Type B pancreatic cell (in vitro differentiated cells): ENCODE data around the gene LDLRAD4. TPM values are rescaled to one million over a fixed set of nuclear protein-coding genes. Genes with fewer than 3 reads are reported as not detected.
A peak's percentile ranks its signal among the peaks of the same experiment; 100 is the strongest.

ENCODE experiments used
- DNase-seq: peaks from one replicate; pipeline ENCODE4 v3.0.0; 2021; ENCODE audit warnings: mixed read lengths; ENCODE audit not compliant: unreplicated experiment; ENCODE audit errors: extremely low spot score
- H3K27ac Mint-ChIP-seq: 2 replicates; pipeline ENCODE4 v1.8.0; 2021; ENCODE audit warnings: mild to moderate bottlenecking, mixed read lengths
- H3K27me3 Mint-ChIP-seq: 2 replicates; pipeline ENCODE4 v1.8.0; 2021; ENCODE audit warnings: mixed read lengths
- H3K36me3 Mint-ChIP-seq: 2 replicates; pipeline ENCODE4 v1.8.0; 2021; ENCODE audit warnings: mixed read lengths
- H3K4me1 Mint-ChIP-seq: one replicate; pipeline ENCODE4 v1.8.0; 2021; ENCODE audit warnings: mixed read lengths; ENCODE audit not compliant: unreplicated experiment
- H3K4me3 Mint-ChIP-seq: 2 replicates; pipeline ENCODE4 v1.8.0; 2021; ENCODE audit warnings: mild to moderate bottlenecking, mixed read lengths
- H3K9me3 Mint-ChIP-seq: 2 replicates; pipeline ENCODE4 v1.8.0; 2021; ENCODE audit warnings: mixed read lengths
- total RNA-seq: library from RNA; stranded (reverse); gene quantifications from 2 replicates; pipeline ENCODE4 v1.2.1, GENCODE V29; 2021; ENCODE audit warnings: low replicate concordance
- TF ChIP-seq, protein P1 (sequence below): fragments of 200-600 bp; sonication (generic); conservative IDR thresholded peaks from 2 replicates; pipeline ENCODE4 v1.5.0; 2021; ENCODE audit warnings: antibody characterized with exemption, mild to moderate bottlenecking

The LDLRAD4 gene
- total RNA-seq, 1 donor from 2014 or later, result 2.4 TPM

DNA sequence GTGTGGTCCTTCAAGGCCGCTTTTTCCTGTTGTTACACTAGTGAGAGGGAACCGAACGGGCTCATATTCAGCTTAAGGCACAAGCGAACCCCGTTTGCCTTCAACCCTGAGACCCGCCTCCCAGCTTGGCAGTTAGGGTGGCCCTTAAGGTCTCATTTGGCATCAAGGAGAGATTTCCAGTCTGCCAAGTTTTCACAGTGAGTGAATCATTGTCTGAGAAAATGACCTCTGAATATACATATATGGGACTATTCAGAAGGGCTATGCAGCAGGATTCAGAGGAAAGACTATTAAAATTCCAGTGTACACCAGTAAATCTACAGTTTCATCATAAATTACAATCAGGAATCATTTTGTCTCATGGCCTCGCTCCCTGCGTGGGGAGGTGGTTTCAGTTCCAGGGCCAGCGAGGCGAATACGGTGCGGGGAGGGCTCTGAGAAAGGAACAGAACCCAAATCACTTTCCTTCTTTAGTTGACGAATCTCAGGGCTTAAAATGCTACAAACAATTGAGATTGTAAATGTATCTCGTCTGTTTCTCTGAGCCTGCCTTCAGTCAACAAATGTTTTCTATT lies 276.4 kb downstream of the LDLRAD4 start:
- H3K9me3 Mint-ChIP-seq, result peaks cover 7% of the 10 kb centered on the region
- peaks cover 4% of the 10 kb centered on the region for H3K36me3 Mint-ChIP-seq
- TF ChIP-seq, protein P1, sequence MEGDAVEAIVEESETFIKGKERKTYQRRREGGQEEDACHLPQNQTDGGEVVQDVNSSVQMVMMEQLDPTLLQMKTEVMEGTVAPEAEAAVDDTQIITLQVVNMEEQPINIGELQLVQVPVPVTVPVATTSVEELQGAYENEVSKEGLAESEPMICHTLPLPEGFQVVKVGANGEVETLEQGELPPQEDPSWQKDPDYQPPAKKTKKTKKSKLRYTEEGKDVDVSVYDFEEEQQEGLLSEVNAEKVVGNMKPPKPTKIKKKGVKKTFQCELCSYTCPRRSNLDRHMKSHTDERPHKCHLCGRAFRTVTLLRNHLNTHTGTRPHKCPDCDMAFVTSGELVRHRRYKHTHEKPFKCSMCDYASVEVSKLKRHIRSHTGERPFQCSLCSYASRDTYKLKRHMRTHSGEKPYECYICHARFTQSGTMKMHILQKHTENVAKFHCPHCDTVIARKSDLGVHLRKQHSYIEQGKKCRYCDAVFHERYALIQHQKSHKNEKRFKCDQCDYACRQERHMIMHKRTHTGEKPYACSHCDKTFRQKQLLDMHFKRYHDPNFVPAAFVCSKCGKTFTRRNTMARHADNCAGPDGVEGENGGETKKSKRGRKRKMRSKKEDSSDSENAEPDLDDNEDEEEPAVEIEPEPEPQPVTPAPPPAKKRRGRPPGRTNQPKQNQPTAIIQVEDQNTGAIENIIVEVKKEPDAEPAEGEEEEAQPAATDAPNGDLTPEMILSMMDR, result no peak
- no peak overlapping the region for H3K4me3 Mint-ChIP-seq
- peaks cover 14% of the 10 kb centered on the region for H3K27me3 Mint-ChIP-seq
- no peak overlapping the region for H3K27ac Mint-ChIP-seq
- no peaks in the 10 kb centered on the region for H3K4me1 Mint-ChIP-seq
- DNase-seq, result no peak

DNA sequence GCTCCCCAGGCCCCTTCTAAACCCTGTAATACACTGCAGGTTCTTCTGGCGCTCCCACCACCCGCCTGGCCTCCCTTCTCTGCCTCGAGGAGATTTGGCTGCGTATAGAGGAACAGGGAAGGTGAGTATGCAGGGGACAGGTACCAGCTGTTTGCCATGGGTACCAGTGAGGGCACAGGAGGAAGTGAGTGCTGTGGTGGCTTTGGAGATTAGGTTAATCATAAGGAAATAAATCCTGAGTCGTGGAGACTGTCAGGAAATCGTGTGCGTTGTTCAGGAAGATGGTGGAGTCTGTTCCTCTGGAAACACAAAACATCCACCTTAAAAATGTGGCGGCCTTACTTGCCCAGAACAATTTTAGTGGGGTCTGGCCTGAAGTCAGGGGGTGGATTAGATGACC lies 277.4 kb downstream of the LDLRAD4 start:
- Mint-ChIP-seq H3K9me3 (peaks cover 7% of the 10 kb centered on the region), H3K27me3 (peaks cover 22% of the 10 kb centered on the region), H3K4me3 (no peak overlapping the region), H3K4me1 (peaks cover 6% of the 10 kb centered on the region), H3K36me3 (peaks cover 4% of the 10 kb centered on the region), H3K27ac (no peak overlapping the region)
- DNase-seq, result no peak
- TF ChIP-seq, protein P1, result no peak

DNA sequence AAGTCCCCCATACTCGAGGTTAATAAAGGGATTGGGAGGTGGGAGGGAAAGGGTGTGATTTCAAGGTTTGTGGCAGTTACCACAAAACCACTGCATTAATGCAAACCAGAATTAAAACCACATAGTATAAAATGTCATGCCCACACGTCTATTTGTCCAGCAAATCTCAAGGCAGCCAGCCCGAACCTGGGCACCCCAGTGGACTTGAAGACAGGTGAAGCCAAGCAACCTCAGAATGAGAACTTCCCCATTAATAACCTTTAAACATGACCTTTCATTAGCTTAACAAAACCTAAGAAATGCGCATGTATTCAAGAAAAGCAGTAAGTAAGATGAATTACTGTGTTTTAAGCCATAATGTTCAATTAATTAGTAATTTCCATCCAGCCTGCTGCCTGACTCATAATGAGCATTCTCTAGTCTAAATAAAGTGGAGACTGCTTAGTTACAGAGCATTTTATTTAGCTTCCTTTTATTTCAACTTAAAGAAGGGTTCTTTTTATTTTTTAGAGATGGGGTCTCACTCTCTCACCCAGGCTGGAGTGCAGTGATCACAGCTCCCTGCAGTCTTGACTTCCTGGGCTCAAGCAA lies 278.2 kb downstream of the LDLRAD4 start:
- peaks cover 10% of the 10 kb centered on the region for H3K4me1 Mint-ChIP-seq
- peaks cover 24% of the 10 kb centered on the region for H3K27me3 Mint-ChIP-seq
- peaks cover 7% of the 10 kb centered on the region for H3K9me3 Mint-ChIP-seq
- no peak overlapping the region for H3K27ac Mint-ChIP-seq
- H3K36me3 Mint-ChIP-seq, result peaks cover 4% of the 10 kb centered on the region
- TF ChIP-seq, protein P1, result no peak
- H3K4me3 Mint-ChIP-seq, result no peak overlapping the region
- DNase-seq, result no peak

DNA sequence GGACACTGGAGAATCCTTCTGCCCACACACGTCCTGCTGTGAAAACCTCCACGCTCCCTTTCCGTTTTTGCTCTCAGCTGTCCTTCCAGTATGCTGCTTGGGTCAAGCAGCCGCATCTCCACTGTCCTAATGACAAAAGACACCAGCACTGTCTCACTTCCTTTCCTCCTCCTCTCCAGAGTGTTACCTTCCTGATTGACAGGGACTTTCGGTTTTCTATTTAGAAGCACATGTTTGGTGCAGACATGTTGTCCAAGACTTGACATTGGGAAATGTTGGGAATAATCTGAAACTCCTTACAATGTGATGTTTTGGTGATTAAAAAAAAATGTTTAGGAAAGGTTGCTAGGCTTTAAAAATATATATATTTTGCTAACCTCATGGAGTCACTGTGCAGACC lies 281.2 kb downstream of the LDLRAD4 start:
- DNase-seq, result no peak
- H3K9me3 Mint-ChIP-seq, result peaks cover 7% of the 10 kb centered on the region
- peaks cover 10% of the 10 kb centered on the region for H3K4me1 Mint-ChIP-seq
- H3K27ac Mint-ChIP-seq, result no peak overlapping the region
- TF ChIP-seq, protein P1, result no peak
- peaks cover 4% of the 10 kb centered on the region for H3K36me3 Mint-ChIP-seq
- peaks cover 39% of the 10 kb centered on the region for H3K27me3 Mint-ChIP-seq
- no peak overlapping the region for H3K4me3 Mint-ChIP-seq

DNA sequence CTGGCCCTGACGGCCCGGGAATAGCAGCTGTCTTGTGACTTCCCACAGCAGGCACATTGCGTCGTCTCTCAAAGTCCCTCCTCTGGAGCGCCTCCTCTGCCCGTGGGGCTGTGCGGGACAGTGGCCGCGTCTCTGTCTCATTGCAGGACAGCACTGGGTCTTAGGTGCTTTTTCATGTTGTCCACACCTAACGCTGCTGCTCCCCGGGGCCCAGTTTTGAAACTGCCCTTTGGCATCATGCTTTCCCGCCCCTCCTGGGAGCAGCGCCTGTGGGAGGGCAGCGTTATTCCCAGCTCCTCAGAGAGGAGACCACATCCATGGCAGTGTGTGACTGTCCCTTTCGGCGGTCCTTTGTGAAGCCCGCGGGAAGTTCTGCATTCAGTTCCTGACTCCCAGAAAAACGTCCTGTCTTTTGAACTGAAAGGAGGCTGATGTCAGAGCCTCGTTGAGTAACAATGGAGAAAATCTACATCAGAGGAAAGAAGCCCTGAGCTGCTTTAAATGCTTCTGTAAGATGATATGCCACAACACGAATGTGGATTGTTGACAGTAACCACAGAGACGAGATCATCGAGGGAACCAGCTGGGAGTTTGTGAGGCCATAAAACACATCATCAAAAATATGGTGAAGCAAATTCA lies 281.8 kb downstream of the LDLRAD4 start:
- Mint-ChIP-seq H3K27me3 (peaks cover 39% of the 10 kb centered on the region), H3K36me3 (peaks cover 4% of the 10 kb centered on the region), H3K4me3 (peak overlapping the region; percentile 61), H3K27ac (no peak overlapping the region), H3K9me3 (peaks cover 7% of the 10 kb centered on the region), H3K4me1 (peaks cover 10% of the 10 kb centered on the region)
- DNase-seq, result no peak
- TF ChIP-seq, protein P1, result no peak
